LoVo (cell line): ENCODE data around the gene MAP4K2.
"Not testable (repeated sequence)": the region's sequence is repeated elsewhere in the genome, so short reads cannot be mapped to it uniquely, and the experiment has no call there.

Experiments used
- DNase-seq: peaks from one replicate; pipeline ENCODE4 v3.0.0-alpha.2; 2016; ENCODE audit warnings: low spot score

MAP4K2 gene

DNA sequence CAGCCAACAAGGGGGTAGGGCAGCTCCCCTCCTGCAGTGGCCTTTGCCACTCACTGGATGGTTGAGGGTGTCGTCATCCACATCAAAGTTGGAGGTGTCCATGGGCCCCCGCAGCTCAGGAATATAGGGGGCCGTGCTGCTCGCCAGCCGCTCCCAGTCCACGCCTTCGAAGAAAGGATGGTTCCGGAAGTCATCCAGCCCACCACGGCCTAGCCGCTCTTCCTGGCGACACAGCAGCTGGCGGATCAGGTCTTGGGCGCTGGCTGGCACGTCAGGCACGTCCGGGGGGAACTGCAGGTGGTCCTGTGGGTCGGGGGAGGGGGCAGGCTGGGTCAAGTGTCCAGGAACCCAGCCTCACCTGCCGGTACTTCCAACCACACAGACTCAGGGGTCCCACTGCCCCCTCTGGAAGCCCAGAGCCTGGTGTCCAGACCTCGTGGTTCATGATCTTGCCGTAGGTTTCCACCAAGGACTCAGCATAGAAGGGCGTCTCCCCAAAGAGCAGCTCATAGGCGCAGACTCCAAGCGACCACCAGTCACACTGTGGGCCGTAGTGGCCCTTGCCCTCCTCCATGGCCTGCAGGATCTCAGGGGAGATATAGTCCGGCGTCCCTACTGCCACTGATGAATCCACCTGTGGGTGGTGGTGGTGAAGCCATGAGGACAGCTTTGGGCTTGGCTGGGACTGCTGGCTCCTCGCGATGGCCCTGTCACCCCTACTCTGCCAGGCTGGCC is 35.8 kb upstream of the MAP4K2 start:
- no peak for DNase-seq

DNA sequence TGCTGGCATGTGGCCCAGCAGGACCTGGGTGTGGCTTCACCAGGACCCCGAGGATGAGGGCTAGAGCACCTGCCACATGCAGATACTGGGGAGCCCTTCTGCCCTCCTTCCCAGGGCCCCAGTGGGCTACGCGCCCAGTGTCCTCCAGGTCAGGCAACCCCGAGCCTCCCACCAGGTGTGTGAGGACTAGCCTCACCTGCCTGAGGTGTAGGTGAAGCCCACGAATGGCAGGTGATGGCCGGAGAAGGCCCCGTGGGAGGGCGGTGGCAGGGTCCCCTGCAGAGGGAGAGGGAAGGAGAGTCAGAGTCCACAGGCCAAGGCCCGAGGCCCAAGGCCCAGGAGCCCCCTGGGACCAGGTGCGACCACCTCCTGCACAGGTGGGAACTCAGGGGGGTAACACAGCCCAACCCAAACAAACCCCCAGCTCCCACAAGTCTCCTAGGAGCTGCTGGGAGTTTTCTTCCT is 34.9 kb upstream of the MAP4K2 start:
- DNase-seq: no peak

DNA sequence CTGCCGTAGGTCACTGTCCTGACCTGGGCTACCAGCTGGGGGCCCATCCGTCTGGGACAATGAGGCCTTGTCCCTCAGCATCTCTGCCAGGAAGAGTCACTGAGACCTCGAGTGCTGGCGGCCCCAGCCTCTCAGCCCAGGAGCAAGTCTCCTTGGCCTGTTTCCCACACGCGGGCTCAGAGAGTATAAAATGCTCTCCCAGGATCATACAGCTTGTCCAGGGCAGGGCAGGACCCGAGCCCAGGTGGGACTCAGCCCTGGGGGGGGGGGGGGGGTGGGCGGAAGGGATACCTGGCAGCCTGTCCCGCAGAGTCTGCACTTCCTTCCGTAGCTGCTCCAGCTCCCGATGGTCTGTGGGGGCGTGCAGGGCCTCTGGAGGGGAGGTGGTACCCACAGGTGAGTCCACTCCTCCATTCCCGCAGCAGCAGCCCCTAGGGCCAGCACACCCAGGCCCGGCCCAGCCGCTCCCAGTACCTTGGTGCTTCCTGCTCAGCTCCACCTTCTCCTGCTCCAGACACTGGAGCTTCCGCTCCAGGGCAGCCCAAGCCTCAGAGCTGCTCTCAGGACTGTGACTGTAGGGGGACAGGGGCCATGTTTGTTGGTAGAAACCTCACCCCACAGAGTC is 33.5 kb upstream of the MAP4K2 start:
- DNase-seq: no peak

DNA sequence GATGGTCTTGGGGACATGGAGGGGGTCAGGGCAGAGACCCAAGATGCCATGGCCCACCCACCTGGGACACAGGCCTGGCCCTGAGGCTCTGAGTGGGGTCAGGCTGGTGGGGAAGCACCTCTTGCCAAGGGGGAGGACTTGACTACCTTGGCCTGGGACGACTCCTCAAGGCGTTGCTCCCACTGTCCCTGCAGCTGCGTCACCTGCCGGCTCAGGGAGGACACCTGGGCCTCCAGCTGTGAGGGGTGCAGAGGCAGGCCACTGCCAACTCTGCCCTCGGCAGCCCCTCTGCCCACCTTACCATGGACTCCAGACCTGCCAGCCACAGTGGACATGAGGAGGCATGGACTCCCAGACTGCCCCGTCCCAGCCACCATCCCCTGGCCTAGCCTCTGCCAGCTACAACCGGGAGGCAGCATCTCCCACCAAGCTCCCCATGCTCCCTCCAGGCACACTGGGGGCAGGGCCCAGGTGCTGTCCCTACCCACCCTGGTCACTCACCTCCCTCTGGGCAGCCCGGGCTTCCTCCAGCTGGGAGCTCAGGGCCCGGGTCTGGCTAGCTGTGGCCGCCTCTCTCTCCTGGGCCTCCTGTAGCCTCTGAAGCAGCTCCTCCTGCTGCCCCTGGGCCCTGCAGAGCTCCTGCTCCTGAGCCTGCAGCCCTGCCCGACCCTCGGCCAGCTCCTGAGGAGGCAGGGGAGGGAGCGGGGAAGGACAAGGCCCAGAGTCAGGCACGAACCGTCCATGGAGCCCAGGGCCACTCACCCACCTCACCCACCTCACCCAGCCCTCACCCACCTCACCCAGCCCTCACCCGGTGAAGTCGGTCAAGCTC is 32.8 kb upstream of the MAP4K2 start:
- DNase-seq: no peak

DNA sequence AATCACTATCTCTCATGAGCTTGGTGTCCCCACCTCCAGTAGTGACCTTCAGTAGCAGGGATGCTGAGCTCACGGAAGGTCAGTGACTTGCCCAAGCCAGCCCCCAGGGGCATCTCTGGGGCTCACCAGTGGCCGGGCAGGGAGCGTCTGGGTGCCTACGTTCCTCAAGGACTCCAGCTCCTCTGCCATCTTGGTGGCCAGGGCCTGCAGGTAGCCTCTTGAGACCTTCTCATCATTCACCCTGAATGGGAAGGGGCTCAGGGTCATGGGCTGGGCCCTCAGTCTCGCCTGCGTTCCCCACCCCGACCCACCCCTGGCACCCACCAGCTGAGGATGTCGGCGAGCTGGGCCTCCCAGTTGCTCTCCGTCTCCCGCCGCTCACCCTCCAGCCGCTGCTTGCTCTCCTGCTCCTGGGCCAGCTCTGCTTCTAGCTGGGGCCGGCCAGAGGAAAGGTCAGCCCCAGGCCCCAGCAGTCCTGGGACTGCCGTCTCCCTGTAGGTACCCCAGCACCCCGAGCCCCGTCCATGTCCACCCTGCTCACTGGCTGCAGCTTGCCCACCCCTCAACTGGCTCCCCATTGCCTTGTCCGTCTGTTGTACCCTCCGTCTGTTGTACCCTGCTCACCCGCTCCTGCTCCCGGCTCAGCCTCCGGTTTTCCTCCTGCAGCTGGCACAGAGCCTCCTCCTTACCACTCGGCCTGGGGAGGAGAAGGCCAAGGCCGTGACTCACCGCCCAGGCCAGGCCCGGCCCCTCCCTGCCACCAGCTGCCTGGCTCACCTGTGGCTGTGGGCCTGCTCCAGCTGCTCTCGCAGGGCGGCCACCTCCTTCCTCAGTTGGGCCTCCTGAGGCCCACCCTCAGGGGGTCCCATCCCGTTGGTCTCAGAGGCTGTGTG is 32.0 kb upstream of the MAP4K2 start:
- peak; percentile 49 for DNase-seq

DNA sequence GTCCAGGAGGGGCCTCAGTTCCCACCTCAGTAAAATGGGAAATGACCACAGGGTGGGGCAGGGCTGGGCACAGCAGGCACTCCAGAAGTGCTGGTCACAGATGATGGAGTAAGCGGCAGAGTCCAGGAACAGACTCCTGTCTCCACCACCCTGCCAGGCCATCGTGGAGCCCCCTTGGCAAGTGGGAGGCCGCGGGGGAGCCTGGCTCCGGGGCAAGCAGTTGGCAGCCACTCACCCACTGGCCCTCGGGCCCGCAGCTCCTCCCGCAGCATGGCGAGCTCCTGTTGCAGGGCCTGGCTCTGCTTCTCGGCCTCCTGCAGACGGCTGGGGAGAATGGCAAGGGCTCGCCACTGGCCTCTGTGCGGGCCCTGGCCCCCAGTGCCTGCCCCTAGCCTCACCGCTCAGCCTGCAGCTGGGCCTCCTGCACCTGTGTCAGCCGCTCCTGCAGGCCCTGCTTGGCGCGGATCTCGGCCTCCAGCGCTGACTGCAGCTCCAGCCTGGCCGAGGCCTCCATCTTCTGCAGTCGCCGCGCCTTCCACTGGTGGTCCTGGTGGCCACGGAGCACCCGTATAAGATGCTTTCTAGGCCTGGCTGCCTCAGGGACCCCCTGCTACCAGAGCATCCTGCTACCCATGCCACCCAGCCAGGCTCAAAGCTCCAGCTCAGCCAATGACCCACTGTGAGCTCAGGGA is 31.2 kb upstream of the MAP4K2 start:
- DNase-seq: no peak

DNA sequence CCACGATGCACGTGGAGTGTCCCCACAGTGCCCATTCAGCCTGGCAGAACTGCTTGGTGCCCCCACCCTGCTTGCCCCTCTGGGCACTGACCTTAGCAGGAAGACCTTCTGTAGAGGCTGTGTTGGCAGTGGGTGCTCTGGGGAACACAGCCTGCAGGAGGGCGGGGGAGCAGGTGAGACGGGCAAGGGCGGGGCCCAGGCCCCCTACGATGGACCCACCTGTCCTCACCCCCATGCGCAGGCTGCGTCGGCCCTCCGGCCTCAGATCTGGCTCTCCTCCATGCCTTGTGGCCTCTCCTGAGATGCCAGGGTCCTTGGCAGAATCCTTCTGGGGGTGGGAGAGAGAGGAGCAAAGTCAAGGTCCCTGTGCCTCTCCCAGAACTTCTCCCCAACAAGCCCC is 30.5 kb upstream of the MAP4K2 start:
- no peak for DNase-seq

DNA sequence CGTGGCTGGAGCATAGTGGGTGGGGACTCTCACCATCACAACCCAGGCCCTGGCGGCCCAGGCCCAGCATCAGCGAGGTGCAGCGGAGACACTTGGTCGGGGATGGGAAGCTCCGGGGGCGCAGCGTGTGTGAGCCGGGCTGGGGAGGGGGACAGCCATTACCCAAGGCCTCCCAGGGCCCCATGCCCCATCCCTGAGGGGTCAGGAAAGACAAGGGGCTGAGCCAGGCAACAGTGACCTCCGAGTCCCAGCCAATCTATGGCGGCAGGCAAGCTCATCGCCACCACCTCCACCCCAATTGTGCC is 30.1 kb upstream of the MAP4K2 start:
- no peak for DNase-seq

DNA sequence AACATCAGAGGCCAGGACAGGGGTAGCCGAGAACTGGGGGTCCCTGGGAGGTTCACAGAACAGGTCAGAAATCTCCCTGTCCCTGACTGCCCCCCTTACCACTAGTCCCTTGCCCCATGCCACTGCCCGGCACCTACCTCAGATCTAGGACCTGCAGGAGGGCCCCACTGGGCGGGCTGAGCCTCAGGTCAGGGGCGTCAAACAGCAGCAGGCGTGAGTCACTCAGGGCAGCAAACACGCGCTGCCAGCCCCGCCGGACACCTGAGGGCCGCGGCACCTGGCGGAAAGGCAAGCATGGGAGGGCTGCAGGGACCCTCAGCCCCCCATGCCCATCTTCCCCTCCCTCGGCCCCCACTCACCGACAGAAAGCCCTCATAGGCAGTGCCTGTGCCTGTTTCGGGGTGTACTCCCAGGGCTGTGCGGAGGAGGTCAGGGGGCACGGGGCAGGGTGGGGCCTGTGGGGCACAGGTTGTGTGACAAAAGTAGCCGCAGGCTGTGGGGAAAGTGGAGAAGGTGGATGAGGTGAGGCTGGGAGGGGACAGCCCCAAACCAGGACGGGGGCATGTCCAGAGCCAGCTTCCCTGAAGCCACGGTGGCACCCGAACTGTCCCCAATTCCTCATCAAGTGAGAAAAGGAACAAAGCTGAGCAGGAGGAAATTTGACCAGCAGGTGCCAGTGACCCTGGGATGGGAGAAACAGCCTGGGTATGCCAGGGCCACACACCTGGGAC is 29.6 kb upstream of the MAP4K2 start:
- no peak for DNase-seq

DNA sequence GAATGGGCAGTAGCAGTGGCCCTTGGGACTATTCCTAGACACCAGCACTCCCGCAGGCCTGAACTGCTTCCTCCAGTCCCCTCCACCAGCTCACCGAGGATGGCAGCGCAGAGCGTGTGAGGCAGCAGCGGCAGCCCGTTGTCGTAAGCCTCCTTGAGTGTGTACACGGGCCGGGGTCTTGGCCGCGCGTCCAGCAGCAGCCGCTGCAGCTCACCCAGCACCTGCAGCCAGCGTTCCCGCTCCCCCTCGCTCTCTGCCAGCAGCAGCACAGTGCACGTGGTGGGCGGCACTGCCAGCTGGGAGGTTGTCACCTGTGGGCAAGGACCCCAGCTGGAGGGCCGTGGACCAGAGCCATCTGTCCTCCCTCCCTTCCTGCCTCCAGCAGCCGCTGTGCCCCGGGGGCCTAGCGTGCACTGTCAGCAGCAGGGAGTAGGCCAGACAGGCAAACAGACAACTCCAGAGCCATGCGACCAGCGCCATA is 28.4 kb upstream of the MAP4K2 start:
- DNase-seq: no peak

DNA sequence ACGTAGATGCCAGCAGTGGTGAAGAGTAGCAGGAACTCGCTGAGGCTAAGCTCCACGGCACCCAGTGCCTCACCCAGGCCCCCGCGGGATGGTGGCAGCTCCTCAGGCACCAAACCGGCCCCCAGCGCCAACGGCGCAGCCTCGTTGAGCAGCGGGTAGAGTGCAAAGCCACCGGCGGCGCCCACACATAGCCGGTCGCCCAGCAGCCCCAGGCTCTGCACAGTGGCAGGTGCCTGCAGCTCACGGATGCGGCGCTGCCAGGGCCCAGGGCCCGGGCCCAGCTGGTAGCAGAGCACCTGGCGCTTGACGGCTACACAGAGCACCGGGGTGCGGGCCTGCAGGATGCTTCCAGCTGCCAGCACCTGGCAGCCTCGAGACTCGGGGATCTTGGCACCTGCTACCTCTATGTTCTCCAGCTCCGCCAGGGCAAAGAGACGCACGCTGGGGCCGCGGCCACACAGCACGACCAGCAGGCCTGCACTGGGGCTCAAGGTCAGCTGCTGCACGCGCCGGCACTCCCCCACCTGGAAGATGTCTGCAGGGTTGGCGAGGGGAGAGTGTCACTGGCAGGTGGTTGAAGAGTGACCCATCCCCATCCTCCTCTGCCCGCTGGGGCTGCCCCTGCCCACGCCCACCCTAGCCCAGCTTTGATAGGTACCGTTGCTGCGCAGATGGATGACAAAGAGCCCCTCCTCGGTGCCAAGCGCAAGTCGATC is 26.7 kb upstream of the MAP4K2 start:
- no peak for DNase-seq

DNA sequence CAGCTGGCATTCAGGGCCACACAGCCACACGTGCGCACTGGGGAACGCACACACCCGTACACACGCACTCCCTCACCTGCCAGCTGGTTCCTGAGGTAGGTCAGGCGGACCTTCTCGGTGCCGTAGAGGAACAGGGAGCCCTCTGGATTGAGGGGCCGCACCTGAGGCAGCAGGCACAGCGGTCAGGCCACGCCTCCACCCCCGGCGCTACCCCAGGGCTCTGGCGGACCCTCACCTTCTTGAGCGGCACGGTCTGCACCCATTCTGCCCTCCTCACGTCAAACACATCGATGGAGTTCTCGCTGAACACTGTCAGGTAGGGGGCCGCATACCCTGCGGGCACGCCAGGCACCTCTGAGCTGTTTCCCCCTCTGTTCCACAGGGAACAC is 24.4 kb upstream of the MAP4K2 start:
- no peak for DNase-seq

DNA sequence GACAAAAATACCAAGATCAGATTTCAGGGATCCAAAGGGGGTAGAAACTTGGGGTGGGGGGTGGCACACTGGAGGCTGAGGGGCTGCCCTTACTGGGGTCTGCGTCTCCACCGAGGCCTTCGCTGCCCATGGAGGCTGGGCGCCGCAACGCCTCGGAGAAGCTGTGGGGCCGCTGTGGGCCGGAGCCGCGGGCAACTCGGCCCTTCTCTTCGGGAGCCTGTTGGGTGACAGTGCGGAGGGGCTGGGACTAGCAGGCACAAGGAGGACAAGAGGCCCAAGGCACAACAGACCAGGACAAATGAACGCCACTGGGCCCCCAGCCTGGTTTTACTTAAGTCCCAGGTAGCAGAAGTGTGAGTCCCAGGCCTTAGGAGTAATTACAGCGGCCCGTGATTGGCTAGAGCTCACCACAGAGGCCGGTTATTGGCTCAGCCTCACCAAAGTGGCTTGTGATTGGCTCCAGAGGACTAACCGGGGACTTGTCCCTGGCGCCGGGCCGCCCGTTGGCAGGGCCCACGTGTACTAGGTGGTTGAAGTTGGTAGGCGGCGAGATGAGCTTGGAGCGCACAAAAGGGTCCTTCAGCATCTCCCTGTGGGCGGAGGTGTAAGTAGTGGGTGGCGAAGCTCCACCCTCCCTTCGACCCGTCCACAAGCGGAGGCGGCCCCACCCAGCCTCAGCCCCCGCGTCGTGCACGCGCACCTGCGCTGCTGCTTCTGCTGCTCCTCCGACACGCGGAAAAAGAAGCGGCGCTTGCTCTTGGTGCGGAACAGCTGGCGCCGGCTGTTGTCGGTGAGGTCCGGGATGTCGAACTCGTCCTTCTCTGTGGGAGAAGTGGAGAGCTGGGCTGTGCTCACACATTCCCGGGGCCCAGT is 23.8 kb upstream of the MAP4K2 start:
- no peak for DNase-seq

DNA sequence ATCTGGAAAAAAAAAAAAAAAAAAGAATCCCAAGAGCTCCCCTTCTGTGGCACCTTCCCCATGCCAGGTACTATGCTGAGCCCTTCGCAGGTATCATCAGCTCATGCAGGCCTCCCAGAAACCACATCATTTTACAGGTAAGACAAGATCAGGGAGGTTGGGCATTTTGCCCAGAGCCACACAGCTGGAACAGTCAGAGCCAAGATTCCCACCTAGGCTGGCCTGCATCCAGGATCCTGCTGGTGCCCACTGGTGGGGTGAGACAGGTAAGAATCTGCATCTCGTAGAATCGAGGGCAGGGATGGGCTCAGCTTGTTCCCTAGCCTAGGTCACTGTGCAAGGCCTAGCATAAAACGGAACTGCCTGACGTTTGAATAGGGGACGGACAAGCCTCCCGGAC is 23.0 kb upstream of the MAP4K2 start:
- DNase-seq: no peak

DNA sequence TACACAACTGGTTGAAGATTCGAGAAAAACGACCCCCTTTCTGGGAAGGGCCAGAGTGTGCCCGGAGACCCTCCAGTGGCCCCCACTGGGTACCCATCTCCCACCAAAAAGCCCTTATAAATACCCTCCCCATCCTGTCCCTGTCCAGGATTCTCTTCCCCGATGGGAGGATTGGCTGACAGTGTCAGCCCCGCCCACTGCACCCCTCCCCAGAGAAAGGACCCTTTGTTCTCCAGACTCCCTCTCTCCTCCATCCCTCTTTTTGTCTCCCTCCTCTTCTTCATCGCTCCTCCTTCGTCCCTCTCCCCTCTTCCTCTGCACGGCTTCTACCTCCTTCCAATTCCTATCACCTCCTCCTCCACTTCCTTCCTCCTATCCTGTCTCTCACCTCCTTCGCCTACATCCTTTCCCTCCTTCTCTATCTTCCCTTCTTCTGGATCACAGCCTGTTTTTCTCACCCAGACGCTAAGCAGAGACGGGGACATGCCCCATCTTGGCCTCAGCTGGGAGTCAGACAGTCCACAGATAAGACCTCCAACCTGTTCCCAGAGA is 20.6 kb upstream of the MAP4K2 start:
- no peak for DNase-seq

DNA sequence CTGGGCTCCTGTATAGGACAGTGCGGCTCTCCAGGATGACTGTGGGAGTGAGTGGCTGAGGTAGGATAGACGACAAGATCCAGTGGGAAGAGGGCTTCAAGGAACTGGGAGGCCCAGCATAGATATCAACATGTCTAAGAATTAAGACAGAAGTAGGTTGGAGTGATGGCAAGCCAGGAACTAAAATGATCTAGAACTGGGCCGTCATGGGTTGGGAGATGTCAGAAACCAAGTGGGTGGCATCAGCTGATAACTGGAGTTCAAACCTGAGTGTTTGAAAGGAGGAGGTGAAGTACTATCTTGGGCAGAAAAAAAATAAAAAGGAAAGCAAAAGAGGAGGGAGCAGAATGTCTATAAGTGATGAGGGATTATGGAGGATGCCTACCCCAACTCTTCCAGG is 14.5 kb upstream of the MAP4K2 start:
- no peak for DNase-seq

DNA sequence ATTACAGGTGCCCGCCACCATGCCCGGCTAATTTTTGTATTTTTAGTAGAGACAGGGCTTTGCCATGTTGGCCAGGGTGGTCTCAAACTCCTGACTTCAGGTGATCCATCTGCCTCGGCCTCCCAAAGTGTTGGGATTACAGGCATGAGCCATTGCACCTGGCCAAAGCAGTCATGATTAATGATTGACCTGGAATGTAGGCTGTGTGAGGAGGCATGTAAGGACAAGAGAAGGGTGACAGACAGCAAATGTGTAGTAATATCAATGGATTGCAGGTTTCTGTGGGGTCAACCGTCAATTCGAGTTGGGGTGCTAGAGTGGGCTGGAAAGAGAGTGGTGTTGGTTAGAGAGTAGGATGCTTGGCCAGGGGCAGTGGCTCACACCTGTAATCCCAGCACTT is 12.4 kb upstream of the MAP4K2 start:
- DNase-seq: not testable (repeated sequence)

DNA sequence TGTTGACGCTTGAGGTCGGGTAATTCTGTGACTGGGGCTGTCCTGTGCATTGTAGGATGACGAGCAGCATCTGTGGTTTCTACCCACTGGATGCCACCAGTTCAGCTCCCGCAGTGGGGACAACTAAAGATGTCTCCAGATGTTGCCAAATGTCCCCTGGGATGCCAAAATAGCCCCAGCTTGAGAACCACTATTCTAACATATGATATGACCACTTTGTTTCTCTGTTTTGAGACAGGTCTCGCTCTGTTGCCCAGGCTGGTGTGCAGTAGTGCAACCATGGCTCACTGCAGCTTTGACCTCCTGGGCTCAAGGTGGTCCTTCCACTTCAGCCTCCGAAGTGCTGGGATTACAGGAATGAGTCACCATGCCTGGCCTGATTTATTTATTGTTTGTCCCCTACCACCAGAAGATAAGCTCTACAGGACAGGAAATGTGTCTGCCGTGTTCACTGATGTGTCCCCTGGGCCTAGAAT is 11.7 kb upstream of the MAP4K2 start:
- no peak for DNase-seq

DNA sequence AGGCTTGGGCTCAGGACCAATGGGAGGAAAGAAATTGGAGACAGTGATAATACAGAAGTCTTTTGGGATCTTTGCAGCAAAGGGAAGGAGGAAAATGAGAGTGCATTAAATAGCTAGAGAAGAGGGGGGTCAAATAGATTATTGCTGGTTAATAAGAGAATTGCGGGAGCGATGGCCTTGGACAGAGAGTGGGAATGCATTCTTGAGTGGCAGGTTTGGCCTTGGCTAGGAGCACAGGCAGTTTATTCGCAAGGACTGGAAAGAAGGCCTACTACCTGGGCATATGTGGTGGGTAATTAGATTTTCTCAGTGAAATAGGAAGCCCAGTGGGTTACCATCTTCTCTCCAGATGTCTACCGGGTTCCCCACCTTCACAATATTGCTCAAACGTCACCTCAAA is 10.8 kb upstream of the MAP4K2 start:
- no peak for DNase-seq
